Breast epithelium (tissue), 3 donors: ENCODE data around the gene DNM3.

Experiments
- POLR2AphosphoS5 ChIP-seq, 3 donors: sonication (generic); formaldehyde crosslinking; IDR thresholded peaks; one replicate each; pipeline ENCODE4 v1.6.1; 2017; ENCODE audit warnings: antibody characterized with exemption in 3 of 3
- TF ChIP-seq, protein P1 (sequence below), 3 donors: fragments of 450-650 bp; IDR thresholded peaks; one replicate each; pipeline ENCODE4 v1.5.1; 2016 to 2017; ENCODE audit warnings: antibody characterized with exemption in 3 of 3, mild to moderate bottlenecking in 3 of 3, moderate library complexity in 3 of 3

- TF ChIP-seq, protein P1, sequence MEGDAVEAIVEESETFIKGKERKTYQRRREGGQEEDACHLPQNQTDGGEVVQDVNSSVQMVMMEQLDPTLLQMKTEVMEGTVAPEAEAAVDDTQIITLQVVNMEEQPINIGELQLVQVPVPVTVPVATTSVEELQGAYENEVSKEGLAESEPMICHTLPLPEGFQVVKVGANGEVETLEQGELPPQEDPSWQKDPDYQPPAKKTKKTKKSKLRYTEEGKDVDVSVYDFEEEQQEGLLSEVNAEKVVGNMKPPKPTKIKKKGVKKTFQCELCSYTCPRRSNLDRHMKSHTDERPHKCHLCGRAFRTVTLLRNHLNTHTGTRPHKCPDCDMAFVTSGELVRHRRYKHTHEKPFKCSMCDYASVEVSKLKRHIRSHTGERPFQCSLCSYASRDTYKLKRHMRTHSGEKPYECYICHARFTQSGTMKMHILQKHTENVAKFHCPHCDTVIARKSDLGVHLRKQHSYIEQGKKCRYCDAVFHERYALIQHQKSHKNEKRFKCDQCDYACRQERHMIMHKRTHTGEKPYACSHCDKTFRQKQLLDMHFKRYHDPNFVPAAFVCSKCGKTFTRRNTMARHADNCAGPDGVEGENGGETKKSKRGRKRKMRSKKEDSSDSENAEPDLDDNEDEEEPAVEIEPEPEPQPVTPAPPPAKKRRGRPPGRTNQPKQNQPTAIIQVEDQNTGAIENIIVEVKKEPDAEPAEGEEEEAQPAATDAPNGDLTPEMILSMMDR (IDR thresholded peaks at IDR 0.05) = no peak
- no peak for TF ChIP-seq POLR2AphosphoS5 (IDR thresholded peaks at IDR 0.05)
Observed at GRCh38 chr1:172417557-172417956, 576.3 kb downstream of the DNM3 start.
